Hepatic stellate cell (primary cell): ENCODE results near the gene NID2.

ENCODE experiments used
- DNase-seq: peaks from one replicate; pipeline ENCODE4 v3.0.0; 2011; ENCODE audit warnings: low spot score

The NID2 gene

DNA sequence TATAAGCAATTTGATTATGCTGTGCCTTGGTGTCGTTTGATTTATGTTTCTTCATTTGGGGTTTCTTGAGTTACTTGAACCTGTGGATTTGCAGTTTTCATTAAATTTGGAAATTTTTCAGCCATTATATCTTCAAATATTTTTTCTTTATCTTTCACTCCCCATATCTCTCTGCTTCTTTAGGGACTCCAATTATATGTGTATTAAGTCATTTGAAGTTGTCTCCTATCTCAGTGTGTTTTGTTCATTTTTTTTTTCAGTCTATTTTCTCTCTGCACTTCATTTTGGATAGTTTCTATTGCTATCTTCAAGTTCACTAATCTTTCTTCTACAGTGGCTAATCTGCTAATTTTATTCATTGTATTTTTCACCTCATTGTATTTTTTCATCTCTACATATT is 108.9 kb downstream of the NID2 start:
- DNase-seq: no peak

DNA sequence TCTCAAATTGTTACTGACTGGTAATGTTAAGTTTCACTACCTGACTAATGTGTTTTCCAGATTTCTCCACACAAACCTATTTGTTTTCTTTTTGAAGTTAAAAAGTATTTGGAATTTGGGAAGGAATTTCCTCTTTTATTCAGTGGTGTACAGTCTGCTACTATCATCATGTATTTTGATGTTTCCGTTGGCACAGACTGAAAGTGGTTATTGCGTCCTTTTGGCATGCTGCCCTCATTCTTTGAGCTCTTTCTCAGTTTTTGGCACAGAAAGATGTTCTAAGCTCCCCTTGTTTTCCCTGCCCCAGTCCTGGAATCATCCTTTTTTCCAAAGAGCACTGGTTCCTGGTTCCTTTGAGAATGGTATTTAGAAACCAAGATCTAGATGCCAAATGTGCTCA is 110.9 kb downstream of the NID2 start:
- DNase-seq: no peak
